GM12891 (cell line): ENCODE data around the gene CLDN19.
A peak's percentile ranks its signal among the peaks of the same experiment; 100 is the strongest.

Experiments used
- DNase-seq: peaks from one replicate; pipeline ENCODE4 v3.0.0; 2011; ENCODE audit warnings: low spot score; ENCODE audit not compliant: insufficient read length
- FAIRE-seq: peaks from 2 replicates; lab custom pipeline; 2011; peaks lifted over from hg19 to GRCh38; lab: Jason Lieb, UNC
- PAX5 ChIP-seq: IDR thresholded peaks from 2 replicates; pipeline ENCODE4 v1.6.1; 2011; ENCODE audit warnings: low read length, moderate library complexity, mild to moderate bottlenecking; ENCODE audit not compliant: insufficient read depth, severe bottlenecking
- POLR2A ChIP-seq: IDR thresholded peaks from 2 replicates; pipeline ENCODE4 v1.6.1; 2011; ENCODE audit warnings: low read depth, low read length, control low read depth
- POLR2AphosphoS5 ChIP-seq: IDR thresholded peaks from 2 replicates; pipeline ENCODE4 v1.6.1; 2011; ENCODE audit warnings: low read depth, low read length, control low read depth
- POU2F2 ChIP-seq: IDR thresholded peaks from 2 replicates; pipeline ENCODE4 v1.6.1; 2011; ENCODE audit warnings: low read depth, mild to moderate bottlenecking, control low read depth, low read length, moderate library complexity
- SPI1 ChIP-seq: IDR thresholded peaks from 2 replicates; pipeline ENCODE4 v1.6.1; 2011; ENCODE audit warnings: low read depth, low read length, control low read depth
- TAF1 ChIP-seq: IDR thresholded peaks from 2 replicates; pipeline ENCODE4 v1.6.1; 2011; ENCODE audit warnings: low read depth, low read length, control low read depth

Gene CLDN19

GRCh38 chr1:42684139-42684538 lies 55.9 kb downstream of the CLDN19 start:
- no peak for DNase-seq
- FAIRE-seq: peak; percentile 66
- TF ChIP-seq TAF1: no peak
- TF ChIP-seq POLR2A: no peak
- TF ChIP-seq POU2F2: no peak
- no peak for TF ChIP-seq PAX5
- TF ChIP-seq POLR2AphosphoS5: no peak
- no peak for TF ChIP-seq SPI1
